ENCODE data around the gene ATXN1.

- TF ChIP-seq CTCF (IDR thresholded peaks at IDR 0.05) (no peak), POLR2A (IDR thresholded peaks at IDR 0.05) (no peak)
Measured at GRCh38 chr6:16608444-16608843, 152.8 kb downstream of the ATXN1 start.

Measured in lower leg skin (tissue), 3 donors.